ENCODE results near the gene THBS2. TPM values are rescaled to one million over a fixed set of nuclear protein-coding genes. Genes with fewer than 3 reads are reported as not detected.
"Not testable (repeated sequence)": the region's sequence is repeated elsewhere in the genome, so short reads cannot be mapped to it uniquely, and the experiment has no call there.

The THBS2 gene
- total RNA-seq, 1 experiment from 2014 or later = not detected

- Histone ChIP-seq H3F3A (ENCODE audit: insufficient read depth, low read depth) (no peaks in the 10 kb centered on the region), H3K9me3 (ENCODE audit: insufficient read depth, low read depth) (no peaks in the 10 kb centered on the region)
- CTCF ChIA-PET = no interaction called here
These were observed 52.6 kb downstream of the THBS2 start for GRCh38 chr6:169200893-169201514.

GRCh38 chr6:169199625-169200335 is 53.9 kb downstream of the THBS2 start:
- H3K4me1 ChIP-seq (replicated peaks; ENCODE audit: insufficient read depth) = no peaks in the 10 kb centered on the region
- no peak overlapping the region for H3K27ac ChIP-seq
- H3K9me3 ChIP-seq (ENCODE audit: insufficient read depth, low read depth) = no peaks in the 10 kb centered on the region
- H3K4me2 ChIP-seq = no peak overlapping the region
- H3K4me3 ChIP-seq = no peak overlapping the region
- TF ChIP-seq CTCF (conservative IDR thresholded peaks at IDR 0.05) (no peak), EZH2 (IDR thresholded peaks at IDR 0.05; ENCODE audit: low read depth) (no peak)
- no peaks in the 10 kb centered on the region for H3F3A ChIP-seq (ENCODE audit: insufficient read depth, low read depth)
- H4K20me1 ChIP-seq (ENCODE audit: insufficient read depth) = no peaks in the 10 kb centered on the region
- H3K36me3 ChIP-seq (ENCODE audit: low read depth) = no peaks in the 10 kb centered on the region
- no TSS peak for BruUV-seq (replicated peaks)
- no peak for DNase-seq
- CTCF ChIA-PET = no interaction called here
- no peak overlapping the region for H2AFZ ChIP-seq
- H3K27me3 ChIP-seq (ENCODE audit: insufficient read depth, low read depth) = peaks cover 35% of the 10 kb centered on the region
- H3K9me2 ChIP-seq (ENCODE audit: insufficient read depth) = no peaks in the 10 kb centered on the region
- intact Hi-C loops (cut with micrococcal nuclease; ENCODE audit: unreplicated experiment) = no loop called here
- POLR2A ChIA-PET (ENCODE audit: unreplicated experiment) = no interaction called here
- H3K79me2 ChIP-seq (ENCODE audit: low read depth) = no peaks in the 10 kb centered on the region

More at GRCh38 chr6:169200893-169201514, 52.6 kb downstream of the THBS2 start:
- intact Hi-C loops (cut with micrococcal nuclease; ENCODE audit: unreplicated experiment) = no loop called here
- no peak overlapping the region for H2AFZ ChIP-seq
- no peak for DNase-seq
- H3K9me2 ChIP-seq (ENCODE audit: insufficient read depth) = no peaks in the 10 kb centered on the region
- H4K20me1 ChIP-seq (ENCODE audit: insufficient read depth) = no peaks in the 10 kb centered on the region
- POLR2A ChIA-PET (ENCODE audit: unreplicated experiment) = no interaction called here
- H3K27me3 ChIP-seq (ENCODE audit: insufficient read depth, low read depth) = peaks cover 35% of the 10 kb centered on the region
- H3K4me2 ChIP-seq = no peak overlapping the region
- H3K4me3 ChIP-seq = no peak overlapping the region
- H3K79me2 ChIP-seq (ENCODE audit: low read depth) = no peaks in the 10 kb centered on the region
- no peaks in the 10 kb centered on the region for H3K4me1 ChIP-seq (replicated peaks; ENCODE audit: insufficient read depth)
- no peak overlapping the region for H3K27ac ChIP-seq
- no TSS peak for BruUV-seq (replicated peaks)
- TF ChIP-seq EZH2 (IDR thresholded peaks at IDR 0.05; ENCODE audit: low read depth) = no peak
- no peak for TF ChIP-seq CTCF (conservative IDR thresholded peaks at IDR 0.05)
- H3K36me3 ChIP-seq (ENCODE audit: low read depth) = no peaks in the 10 kb centered on the region

DNA sequence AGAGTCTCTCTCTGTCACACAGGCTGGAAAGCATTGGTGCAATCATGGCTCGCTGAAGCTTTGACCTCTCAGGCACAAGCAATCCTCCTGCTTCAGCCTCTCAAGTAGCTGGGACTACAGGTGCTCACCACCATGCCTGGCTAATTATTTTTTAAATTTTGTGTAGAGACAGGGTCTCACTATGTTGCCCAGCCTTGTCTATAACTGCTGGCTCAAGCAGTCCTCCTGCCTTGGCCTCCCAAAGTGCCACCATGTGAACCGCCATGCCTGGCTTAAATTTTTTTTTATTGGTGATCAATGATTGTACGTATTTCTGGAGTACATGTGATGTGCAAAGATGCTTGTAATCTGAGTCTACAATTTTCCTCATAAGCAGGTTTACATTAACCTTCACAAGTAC is 54.8 kb downstream of the THBS2 start:
- Histone ChIP-seq H3K9me2 (ENCODE audit: insufficient read depth) (no peaks in the 10 kb centered on the region), H3K4me2 (no peak overlapping the region), H4K20me1 (ENCODE audit: insufficient read depth) (no peaks in the 10 kb centered on the region), H3K79me2 (ENCODE audit: low read depth) (no peaks in the 10 kb centered on the region), H3K9me3 (ENCODE audit: insufficient read depth, low read depth) (no peaks in the 10 kb centered on the region), H3K36me3 (ENCODE audit: low read depth) (no peaks in the 10 kb centered on the region), H3F3A (ENCODE audit: insufficient read depth, low read depth) (no peaks in the 10 kb centered on the region), H3K4me3 (no peak overlapping the region), H2AFZ (no peak overlapping the region), H3K4me1 (replicated peaks; ENCODE audit: insufficient read depth) (no peaks in the 10 kb centered on the region), H3K27ac (no peak overlapping the region), H3K27me3 (ENCODE audit: insufficient read depth, low read depth) (peaks cover 37% of the 10 kb centered on the region)
- ChIA-PET CTCF (no interaction called here), POLR2A (ENCODE audit: unreplicated experiment) (no interaction called here)
- TF ChIP-seq EZH2 (IDR thresholded peaks at IDR 0.05; ENCODE audit: low read depth) (no peak), CTCF (conservative IDR thresholded peaks at IDR 0.05) (no peak)
- no peak for DNase-seq
- BruUV-seq (replicated peaks) = no TSS peak
- intact Hi-C loops (cut with micrococcal nuclease; ENCODE audit: unreplicated experiment) = no loop called here

DNA sequence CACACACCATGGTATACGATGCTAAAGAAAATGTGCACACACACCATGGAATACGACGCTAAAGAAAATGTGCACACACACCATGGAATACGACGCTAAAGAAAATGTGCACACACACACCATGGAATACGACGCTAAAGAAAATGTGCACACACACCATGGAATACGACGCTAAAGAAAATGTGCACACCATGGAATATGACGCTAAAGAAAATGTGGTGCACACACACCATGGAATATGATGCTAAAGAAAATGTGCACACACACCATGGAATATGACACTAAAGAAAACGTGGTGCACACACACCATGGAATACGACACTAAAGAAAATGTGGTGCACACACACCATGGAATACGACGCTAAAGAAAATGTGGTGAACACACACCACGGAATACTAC is 55.7 kb downstream of the THBS2 start:
- H3K36me3 ChIP-seq (ENCODE audit: low read depth); H3K9me3 ChIP-seq (ENCODE audit: insufficient read depth, low read depth); BruUV-seq (replicated peaks); intact Hi-C loops (cut with micrococcal nuclease; ENCODE audit: unreplicated experiment); POLR2A ChIA-PET (ENCODE audit: unreplicated experiment); H3K79me2 ChIP-seq (ENCODE audit: low read depth); CTCF ChIA-PET; H4K20me1 ChIP-seq (ENCODE audit: insufficient read depth); H3K9me2 ChIP-seq (ENCODE audit: insufficient read depth); DNase-seq; H3K27ac ChIP-seq; H3K4me3 ChIP-seq; H3K4me1 ChIP-seq (replicated peaks; ENCODE audit: insufficient read depth); H3K4me2 ChIP-seq; H3F3A ChIP-seq (ENCODE audit: insufficient read depth, low read depth); H2AFZ ChIP-seq: not testable (repeated sequence)
- H3K27me3 ChIP-seq (ENCODE audit: insufficient read depth, low read depth) = peaks cover 43% of the 10 kb centered on the region

GRCh38 chr6:169196279-169196678 is 57.4 kb downstream of the THBS2 start:
- H3K36me3 ChIP-seq (ENCODE audit: low read depth); H3K27ac ChIP-seq; H3K4me2 ChIP-seq; intact Hi-C loops (cut with micrococcal nuclease; ENCODE audit: unreplicated experiment); BruUV-seq (replicated peaks); H3K4me3 ChIP-seq; H3K4me1 ChIP-seq (replicated peaks; ENCODE audit: insufficient read depth); H3K79me2 ChIP-seq (ENCODE audit: low read depth); H3F3A ChIP-seq (ENCODE audit: insufficient read depth, low read depth); POLR2A ChIA-PET (ENCODE audit: unreplicated experiment); CTCF ChIA-PET; H2AFZ ChIP-seq; H3K9me2 ChIP-seq (ENCODE audit: insufficient read depth); H4K20me1 ChIP-seq (ENCODE audit: insufficient read depth); H3K9me3 ChIP-seq (ENCODE audit: insufficient read depth, low read depth); DNase-seq: not testable (repeated sequence)
- H3K27me3 ChIP-seq (ENCODE audit: insufficient read depth, low read depth) = peaks cover 33% of the 10 kb centered on the region
